Activated naive CD4-positive, alpha-beta T cell (primary cell): ENCODE data around the gene CCDC85C.

Source experiments
- DNase-seq, 4 experiments: peaks; one replicate each; lab custom pipeline; 2025; lab: John Stamatoyannopoulos, UW

The CCDC85C gene

DNA sequence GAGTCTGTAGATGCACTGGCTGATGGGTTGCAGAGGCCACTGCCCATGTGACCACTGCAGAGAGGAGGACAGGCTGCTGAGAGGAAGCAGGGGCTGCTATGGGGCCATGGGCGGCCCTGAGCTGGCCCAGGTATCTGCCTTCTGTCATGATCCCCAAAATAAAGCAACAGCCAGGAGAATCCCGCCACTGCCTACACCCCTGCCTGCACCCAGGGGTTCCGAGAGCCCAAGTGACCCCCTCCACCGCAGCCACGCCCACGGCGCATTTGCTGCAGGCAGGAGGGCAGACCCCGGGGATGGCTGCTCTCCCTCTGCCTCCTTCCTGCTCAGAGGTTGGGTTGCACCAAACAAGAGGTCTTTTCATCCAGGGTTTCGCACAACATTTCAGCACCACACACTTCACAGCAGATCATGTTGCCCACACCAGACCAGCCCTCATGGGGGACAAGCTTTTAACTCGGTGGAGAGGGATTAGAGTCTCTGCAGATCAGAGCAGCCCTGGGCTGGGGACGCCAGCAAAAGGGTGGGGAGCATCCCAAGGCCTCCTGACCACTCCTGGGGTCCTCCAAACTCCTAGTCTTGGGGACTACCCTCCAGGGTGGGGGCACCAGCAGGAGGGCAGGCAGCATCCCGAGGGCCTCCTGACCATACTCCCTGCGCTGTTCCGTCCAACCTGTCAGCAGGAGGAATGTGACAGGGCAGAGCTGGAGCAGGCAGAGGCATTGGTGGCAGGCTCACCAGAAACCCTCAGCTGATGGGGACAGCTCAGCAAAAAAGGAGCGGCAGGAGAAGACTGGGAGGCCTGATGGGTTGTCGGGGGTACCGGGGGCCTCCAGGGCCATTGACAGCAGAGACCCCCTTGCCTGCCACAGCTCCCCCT is 14.1 kb downstream of the CCDC85C start:
- DNase-seq = no peak

DNA sequence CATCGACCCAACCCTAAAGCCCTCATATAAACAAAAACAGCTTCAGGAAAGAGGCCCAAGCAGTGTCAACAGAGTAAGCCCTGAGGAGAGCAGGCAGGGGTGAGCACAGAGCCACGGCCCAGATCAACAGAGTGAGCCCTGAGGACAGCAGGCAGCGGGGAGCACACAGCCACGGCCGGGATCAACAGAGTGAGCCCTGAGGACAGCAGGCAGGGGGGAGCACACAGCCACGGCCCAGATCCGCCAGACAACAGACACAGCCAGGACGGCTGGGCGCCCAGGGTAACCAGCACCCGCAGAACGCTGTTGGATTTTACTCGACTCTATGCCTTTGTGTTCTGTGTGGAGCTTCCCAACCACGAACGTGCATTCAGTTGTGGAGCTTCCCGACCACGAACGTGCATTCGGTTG is 15.0 kb downstream of the CCDC85C start:
- no peak for DNase-seq

DNA sequence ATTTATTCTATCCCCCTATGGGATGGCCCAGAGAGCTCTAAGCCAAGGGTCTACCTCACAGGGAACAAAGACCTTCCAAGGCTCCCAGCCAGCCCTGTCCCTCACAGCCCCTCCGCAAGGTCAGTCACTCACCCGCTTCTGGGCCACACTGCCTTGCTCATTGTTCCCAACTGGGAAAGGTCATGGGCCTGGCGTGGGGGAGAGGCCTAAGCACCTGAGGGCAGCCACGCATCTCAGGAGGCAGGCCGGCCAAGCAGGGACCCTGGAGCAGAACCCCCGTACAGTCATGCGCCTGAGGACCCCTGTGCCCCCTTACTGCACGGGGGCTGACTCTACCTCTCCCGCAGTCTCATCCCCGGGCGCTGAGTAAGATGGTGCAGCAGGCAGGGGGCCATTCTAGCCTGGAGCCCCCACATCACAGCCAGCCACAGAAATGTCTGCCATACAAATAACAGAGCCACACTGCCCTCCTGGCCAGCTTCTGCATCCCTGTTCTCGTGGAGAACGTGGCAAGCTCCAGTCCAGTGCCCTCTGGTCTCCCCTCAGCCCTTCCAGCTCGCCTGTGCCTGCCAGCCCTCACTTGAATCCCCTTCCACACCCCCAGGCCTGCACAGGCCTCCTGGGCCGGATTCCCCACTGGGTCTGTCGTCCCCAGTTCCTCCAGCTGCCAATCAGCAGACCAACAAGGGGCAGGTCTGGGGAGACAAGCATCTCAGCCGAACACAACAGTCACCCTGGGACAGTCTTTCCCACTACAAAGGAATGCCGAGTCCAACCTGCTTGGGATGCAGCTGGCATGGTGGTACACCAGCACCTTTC is 16.3 kb downstream of the CCDC85C start:
- DNase-seq = no peak

DNA sequence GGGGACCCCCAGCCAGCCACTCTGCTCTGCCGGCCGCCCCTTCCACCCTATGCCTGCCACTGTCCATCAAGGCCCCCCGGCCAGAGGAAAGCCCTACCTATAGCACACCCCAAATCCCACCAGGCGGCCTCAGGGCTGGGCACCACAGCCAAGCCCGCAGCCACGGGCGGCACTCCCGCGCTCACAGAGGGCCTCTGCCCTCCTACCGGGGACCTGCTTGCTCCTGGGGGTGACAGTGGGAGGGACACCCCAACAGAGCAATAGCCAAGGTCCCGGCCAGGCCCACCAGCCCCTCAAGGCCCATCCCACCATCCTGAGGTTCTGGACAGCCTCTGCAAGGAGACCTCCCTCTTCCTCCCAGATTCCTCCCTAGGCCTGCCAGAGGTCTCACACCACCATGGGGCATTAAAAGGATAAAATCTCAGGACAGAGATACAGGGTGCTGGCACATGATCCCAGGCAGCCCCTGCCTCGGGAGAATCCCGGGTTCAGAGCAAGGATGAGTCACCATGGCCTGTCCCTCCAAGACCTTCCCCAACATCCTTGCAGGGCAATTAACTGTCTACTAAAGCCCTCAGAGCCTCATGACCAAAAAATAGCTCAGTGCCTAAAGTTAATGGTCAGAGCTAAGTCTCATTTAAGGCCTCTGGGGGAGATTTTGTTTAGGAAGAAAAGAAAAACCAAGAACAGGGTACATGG is 17.1 kb downstream of the CCDC85C start:
- no peak for DNase-seq

DNA sequence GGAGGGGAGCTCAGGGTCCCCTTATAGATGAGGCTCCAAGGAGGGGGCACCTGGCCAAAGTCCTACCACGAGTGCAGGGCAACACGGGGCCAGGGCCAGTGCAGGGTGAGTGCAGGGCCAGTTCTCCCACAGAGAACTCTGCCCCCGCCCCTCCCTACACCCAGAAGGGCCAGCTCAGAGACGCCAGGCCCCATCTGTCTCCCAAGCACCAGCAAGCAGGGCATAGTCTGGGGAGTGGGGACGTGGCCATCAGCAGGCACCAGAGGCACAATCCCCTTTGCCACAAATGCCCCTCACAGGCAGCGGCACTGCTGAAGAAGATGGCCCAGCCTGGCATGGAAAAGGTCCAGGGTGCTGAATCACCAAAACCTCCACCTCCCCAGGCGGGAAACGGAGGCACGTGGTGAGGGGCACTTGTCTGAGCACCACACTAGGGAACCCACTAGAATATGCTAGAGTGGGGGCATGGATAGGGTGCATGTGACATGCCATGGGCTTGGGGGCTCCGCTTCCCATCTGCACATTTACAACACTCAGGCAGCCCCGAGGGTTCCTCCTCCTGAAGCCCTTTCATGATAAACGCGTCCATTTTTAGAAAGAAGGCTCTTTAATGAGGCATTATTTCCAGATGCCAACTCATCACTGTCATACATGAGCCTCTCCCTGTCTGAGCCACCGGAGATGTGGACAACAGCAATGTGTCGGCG is 17.8 kb downstream of the CCDC85C start:
- DNase-seq = no peak

DNA sequence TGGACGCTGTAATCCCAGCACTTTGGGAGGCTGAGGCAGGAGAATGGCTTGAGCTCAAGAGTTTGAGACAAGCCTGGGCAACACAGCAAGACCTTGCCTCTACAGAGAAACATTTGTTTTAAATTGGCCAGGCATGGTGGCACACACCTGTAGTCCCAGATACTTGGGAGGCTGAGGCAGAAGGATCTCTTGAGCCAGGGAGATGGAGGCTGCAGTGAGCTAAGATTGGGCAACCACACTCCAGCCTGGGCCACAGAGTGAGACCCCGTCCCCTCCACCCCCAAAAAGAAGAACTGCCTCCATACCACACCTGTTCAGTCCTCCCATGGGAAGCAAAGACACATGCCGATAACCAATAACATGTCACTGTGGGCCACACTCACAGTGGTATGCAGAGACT is 19.2 kb downstream of the CCDC85C start:
- no peak for DNase-seq

DNA sequence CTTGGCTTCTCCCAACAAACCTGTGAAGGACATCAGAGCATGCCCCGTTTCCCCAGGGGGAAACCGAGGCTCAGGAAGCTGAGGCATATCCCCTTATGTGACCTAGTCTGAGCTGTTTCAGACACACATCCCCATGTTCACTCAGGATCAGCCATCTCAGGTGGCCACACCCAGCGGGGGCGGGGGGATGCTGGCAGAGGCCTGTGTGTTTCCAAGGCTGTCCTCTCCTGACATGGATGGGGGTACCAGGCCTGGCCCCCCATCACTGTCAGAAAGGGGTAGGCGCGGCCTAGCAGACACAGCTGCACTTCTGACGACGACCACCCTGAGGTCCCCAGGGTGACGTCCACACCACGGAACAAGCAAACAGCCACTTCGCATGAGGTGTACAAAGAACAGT is 22.1 kb downstream of the CCDC85C start:
- no peak for DNase-seq

DNA sequence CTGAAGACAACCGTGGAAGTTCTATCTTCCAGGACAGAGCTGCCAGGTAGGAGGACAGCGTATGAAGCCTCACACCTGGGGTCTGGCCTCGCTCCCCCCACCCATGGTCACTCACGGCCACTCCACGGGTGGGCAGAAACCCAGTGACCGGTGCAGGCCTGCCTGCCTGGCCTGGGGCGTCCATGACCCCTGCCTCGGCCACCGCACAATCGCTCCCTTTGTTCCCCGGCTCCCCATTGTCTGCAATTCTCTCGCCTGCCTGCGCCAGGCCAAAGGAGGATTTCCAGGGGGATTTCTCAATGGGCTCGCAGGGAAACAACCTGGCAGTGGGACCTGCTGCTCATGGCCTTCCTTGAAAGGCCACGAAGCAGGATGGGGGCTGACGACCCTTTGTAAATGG is 22.6 kb downstream of the CCDC85C start:
- DNase-seq = no peak

DNA sequence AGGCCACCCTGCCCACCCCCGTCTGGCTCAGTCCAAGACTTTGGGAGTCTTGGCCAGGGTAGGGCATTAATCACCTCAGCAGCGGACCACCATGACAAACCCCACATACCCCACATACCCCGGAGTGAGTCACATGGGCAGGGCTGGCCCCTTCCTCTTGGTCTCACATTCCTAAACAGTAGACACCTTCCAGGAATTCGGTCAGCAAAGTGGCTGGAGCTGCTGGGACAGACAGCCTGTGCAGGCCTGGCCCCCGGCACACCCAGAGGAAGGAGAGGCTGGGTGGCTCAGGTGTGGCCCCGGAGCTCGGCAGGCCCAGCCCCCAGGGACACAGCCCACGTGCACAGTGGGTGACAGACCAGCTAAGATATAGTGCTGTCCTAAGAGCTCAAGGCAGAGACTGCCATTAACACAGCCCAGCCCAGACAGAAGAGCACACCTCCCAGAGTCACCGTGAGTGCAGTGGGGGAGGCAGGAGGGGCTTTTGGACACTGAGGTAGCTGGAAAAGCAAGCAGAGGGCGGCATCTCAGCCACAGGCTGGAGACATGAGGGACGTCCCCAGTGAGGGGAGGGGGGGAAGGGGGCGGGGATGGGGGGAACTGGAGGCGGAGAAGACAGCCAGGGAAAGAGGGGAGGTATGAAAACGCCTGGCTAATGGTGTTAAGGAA is 24.0 kb downstream of the CCDC85C start:
- no peak for DNase-seq

DNA sequence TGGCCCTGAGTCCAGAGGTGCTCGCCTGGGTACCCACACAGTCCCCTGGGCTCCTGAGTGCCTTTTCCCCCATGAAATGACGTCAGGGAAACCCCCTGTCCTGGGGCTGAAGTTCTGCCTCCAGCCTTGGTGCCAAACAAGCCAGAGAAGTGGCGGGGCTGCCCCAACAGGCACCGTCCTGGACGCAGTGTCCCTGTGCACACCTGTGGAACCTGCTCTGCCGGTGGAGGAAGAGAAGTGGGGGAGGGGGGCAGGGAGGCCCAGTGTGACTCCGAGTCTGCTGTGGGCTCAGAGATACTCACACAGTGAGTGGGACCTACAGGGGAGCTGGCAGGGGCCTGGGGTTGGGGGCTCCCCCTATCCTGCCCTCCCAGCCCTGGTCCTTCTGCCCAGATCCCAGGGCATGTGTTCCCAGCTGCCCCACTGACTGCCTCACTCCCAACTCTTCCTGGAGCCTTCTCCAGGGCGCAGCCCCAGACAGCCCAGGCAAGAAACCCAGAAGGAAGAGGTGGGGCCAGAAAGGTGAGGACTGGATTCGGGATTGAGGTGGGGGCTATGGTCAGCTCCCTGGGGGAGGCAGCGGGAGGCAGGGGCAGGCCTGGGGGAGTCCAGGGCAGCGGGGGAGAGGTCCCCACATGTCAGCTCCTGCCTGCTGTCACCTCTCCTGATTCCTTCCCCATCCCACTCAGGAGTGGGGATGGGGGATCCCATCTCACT is 24.7 kb downstream of the CCDC85C start:
- no peak for DNase-seq

DNA sequence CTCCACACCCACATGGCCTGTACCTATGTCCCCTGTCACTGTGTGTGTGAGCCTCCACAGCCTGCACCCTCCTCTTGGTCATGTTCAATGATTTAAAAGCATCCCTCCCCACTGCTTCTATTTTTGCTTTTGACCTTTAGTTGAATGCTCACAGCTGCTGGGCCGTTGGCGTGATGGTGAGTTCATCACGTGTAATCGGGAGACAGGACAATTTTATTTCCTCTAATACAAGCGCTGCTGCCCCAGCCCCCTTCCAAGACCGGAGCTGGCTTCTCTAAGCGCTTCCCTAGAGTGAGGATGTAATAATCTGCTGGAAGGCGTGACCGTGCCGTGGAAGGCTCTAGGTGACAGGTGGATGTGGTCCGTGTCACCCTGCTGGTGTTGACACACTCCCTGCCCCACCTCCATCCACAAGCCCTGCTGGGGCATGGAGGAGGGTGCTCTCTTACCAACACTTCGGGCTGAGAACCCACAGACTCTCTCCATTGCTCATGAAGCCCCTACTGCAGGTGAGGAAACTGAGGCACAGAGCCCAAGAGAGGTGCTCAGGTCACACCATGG is 25.4 kb downstream of the CCDC85C start:
- no peak for DNase-seq

DNA sequence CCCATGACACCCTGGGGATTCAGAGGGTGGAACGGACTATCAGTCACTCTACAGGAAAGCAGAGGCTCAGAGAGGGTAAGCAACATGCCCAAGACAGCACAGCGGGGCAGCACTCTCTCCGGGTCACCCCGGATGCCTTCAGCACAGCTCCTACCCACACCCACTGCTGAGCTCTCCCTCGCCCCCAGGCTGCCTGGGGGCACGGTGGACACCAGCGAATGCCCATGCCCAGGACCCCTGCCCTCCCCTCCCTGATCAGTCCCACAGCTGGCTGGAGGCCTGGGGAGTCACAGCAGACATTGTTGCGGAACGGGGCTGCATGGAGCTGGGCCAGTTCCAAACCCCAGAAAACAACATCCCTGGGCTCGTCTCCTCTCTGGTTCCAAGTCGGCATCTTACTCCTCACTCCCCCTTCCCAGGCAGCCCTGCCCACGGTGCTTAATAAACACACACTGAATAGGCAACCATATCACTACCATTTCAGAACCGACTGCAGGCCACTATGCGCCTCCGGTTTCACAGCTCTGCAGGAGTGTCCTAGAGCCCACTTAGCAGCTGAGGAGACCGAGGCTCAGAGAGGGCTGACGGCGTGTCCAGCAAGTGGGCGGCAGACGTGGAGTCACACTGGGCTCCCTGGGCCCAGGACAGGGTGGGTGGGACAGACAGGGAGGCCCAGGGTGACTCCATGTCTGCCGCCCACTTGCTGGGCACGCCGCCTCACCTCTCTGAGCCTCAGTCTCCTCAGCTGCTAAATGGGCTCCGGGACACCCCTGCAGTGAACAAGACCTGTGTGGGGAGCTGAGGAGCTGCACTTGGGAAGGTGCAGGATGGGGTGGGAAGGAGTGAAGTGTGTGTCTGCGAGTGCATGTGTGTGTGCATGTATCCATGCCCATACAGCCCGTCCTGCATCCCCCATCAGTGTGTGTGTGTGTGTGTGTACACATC is 27.0 kb downstream of the CCDC85C start:
- DNase-seq = no peak

DNA sequence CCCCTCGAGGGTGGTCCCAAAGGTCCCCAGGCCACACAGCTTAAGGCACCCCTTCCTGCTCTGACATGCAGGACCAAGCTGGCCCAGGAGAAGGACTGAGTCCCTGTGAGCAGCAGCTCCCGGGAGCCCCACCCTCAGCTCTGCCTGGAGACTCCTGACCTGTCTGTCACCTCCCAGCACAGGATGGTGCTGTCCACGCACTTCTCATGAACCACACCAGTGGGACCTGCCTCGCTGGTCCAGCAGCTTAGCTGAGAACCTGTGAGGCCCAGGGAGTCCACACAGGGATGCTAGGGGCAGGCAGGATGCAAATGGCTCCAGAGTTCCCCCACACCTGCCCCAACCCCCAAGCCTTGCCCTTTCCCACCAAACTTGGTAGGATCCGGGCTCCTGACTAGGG is 27.7 kb downstream of the CCDC85C start:
- no peak for DNase-seq

DNA sequence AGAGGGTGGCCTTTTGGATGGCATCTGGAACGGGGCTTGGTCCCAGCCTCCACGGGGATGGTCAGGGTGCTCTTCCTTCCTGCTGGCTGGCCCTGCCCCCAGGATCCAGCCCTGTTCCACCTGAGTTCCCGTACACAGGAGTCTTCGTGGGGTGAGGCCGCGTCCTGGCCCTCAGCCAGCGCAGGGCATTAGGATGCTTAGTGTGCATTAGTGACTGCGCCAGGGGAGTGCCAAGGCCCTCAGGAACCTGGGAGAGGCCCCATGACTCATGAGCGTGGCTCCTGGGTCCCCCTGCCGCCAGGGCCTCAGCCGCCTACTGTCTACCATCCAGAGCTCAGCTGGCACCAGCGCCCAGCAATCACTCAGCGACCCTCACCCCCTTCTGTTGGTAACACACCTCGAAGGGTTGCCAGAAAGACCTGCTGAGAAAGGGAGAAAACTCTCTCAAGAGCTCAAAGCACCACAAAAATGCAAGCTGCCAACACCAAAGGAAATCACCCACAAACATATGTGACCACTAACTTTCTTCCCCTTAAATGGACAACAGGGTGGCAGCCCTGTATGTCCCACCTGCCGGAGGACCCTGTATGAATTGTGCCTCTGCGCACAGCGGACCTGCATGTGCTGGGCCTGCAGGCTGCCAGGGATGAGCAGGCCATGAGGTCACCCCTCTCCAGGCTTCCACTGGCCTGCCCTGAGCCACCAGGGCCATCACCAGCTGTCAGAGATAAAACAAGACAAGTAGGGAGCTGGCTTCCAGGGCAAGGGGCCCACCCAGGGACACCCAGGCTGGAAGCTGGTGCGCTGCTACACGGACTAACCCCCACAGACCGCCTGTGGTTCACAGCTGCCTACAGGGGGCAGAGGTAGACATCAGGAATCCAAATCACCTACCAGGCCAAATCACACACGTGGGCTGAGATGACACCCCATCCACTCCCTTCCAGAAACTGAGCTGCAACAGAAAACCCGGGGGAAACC is 28.7 kb downstream of the CCDC85C start:
- DNase-seq = no peak

DNA sequence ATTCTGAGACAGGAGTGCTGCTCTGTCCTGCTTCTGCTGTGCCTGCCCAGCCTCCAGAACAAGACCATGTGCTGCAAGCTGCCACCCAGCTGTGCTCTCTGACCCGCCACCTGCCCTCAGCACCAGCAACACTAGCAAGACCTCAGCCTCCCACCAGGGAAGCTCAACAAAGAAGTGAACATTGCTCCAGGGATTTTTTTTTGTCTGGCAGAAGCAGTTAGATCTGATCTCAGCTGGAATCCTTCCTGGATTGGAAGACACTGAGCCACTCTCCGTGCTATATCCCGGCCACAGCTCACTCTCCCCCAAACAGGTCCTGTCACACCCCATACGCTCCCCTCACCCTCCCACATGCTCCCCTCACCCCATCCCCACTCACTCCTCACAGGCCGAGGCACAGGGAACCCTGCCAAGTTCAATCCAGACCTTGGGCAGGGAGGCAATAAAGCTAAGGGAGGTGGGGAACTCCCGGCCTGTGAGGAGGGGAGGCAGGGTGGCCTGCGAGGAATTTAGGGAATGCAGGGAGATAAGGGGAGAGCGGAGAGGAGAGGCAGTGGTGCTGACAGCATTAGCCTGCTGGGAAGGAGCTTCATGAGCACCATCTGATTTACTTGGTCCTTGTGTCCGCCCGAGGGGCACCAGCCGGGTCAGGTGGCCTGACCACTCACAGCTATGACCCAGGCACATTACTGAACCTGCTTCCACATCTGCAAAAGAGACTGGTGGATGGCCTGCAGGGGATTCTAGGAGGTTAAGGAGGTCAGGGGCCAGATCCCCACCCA is 29.7 kb downstream of the CCDC85C start:
- DNase-seq = no peak

DNA sequence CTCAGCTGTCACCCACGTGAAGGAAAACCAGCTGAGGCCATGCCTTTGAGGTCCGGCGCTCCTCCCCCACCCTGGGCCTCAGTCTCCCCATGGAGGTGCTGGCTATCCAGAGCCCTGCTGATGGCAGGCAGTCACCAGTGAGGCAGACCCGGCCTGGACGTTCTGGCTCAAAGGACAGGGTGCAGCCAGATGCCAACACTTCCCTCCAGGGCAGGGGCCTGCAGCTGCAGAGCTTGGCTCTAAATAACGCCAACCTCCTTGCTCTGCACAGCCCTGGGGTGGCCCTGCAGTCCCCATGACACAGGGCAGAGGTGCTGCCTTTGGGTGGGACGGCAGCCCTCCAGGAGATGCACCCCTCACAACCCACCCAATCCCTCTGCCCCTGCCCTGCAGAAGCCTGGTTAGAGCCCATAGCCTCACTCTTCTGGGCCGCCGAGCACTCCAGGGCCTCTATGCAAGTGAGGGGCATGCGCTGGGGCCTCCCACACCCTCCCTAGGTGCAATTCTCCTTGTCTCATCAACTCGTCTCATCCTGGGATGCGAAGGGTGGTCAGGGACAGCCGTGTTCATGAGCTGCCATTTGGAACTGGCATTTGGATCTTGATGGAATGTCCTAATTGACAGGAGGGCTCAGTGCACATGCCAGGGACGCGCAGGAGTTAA is 30.4 kb downstream of the CCDC85C start:
- DNase-seq = no peak

DNA sequence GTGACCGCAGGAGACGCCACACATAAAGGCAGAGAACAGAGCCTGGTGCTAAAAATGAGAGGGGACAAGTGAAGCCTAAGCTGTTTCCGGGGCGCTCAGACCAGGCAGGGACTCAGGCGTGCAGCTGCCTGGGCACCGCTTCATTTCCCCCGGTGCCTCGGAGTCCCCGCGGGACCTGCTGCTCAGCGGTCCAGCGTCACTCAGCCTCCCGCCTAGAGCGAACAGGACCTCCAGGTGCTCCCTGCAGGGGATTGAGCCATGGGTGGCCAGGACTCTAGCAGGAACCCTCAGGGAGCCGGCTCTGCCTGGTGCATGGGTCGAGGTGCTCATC is 31.0 kb downstream of the CCDC85C start:
- DNase-seq = no peak
